ENCODE measurements around the gene GFI1B.
A peak's percentile ranks its signal among the peaks of the same experiment; 100 is the strongest.

Gene GFI1B

GRCh38 chr9:132943651-132944293, 34.7 kb upstream of the GFI1B start:
- in situ Hi-C loops (cut with HindIII; ENCODE audit: low sequenced_read_pairs), result no loop called here
- H3K4me3 ChIP-seq (ENCODE audit: low read depth, low read length), result peak overlapping the region; percentile 98
- DNase-seq (ENCODE audit: low read depth, low spot score), result no peak
- TF ChIP-seq CTCF (IDR thresholded peaks at IDR 0.05; ENCODE audit: low read depth, low read length), result no peak

- in situ Hi-C loops (cut with HindIII; ENCODE audit: low sequenced_read_pairs), result no loop called here
Measured at GRCh38 chr9:132944294-132945185, 34.0 kb upstream of the GFI1B start, which contains the start of gene TSC1. Gene TSC1 (minus strand): TSS chr9:132944616. CDS start chr9:132928872, 15,744 bp downstream.

GRCh38 chr9:132945186-132946130, 33.0 kb upstream of the GFI1B start:
- TF ChIP-seq CTCF (IDR thresholded peaks at IDR 0.05; ENCODE audit: low read depth, low read length), result no peak
- DNase-seq (ENCODE audit: low read depth, low spot score), result no peak
- H3K4me3 ChIP-seq (ENCODE audit: low read depth, low read length), result peak overlapping the region; percentile 98
- in situ Hi-C loops (cut with HindIII; ENCODE audit: low sequenced_read_pairs), result no loop called here

More at GRCh38 chr9:132944294-132945185, 34.0 kb upstream of the GFI1B start, which contains the start of gene TSC1:
- no peak for TF ChIP-seq CTCF (IDR thresholded peaks at IDR 0.05; ENCODE audit: low read depth, low read length)
- peak; percentile 98 for DNase-seq (ENCODE audit: low read depth, low spot score)
- H3K4me3 ChIP-seq (ENCODE audit: low read depth, low read length), result peak within 1 kb of the TSS; percentile 98

- in situ Hi-C loops (cut with HindIII; ENCODE audit: low sequenced_read_pairs), result no loop called here
- H3K4me3 ChIP-seq (ENCODE audit: low read depth, low read length), result no peak overlapping the region
- DNase-seq (ENCODE audit: low read depth, low spot score), result no peak
- TF ChIP-seq CTCF (IDR thresholded peaks at IDR 0.05; ENCODE audit: low read depth, low read length), result no peak
Measured at GRCh38 chr9:132946211-132946610, 32.3 kb upstream of the GFI1B start.

GRCh38 chr9:132946631-132947295, 31.7 kb upstream of the GFI1B start:
- no peak for TF ChIP-seq CTCF (IDR thresholded peaks at IDR 0.05; ENCODE audit: low read depth, low read length)
- peak; percentile 27 for DNase-seq (ENCODE audit: low read depth, low spot score)
- in situ Hi-C loops (cut with HindIII; ENCODE audit: low sequenced_read_pairs), result no loop called here
- H3K4me3 ChIP-seq (ENCODE audit: low read depth, low read length), result no peak overlapping the region
